ENCODE measurements around the gene CCR8.

Gene CCR8

GRCh38 chr3:39294446-39295183, 34.9 kb upstream of the CCR8 start:
- Histone ChIP-seq H3K4me1 (ENCODE audit: insufficient read depth, insufficient read length) (no peaks in the 10 kb centered on the region), H3K36me3 (ENCODE audit: insufficient read depth, insufficient read length, low read length) (no peaks in the 10 kb centered on the region), H3K4me3 (ENCODE audit: insufficient read length, low read depth) (no peak overlapping the region), H3K27me3 (ENCODE audit: insufficient read depth, insufficient read length) (no peaks in the 10 kb centered on the region), H3K9ac (ENCODE audit: insufficient read length, low read depth) (no peak overlapping the region), H3K9me3 (ENCODE audit: insufficient read depth, low read length) (no peaks in the 10 kb centered on the region)
- TF ChIP-seq SUZ12 (IDR thresholded peaks at IDR 0.05; ENCODE audit: extremely low read depth, insufficient read depth, insufficient read length): no peak
- TF ChIP-seq ZNF274 (IDR thresholded peaks at IDR 0.05; ENCODE audit: low read depth, low read length): no peak
- no peak for TF ChIP-seq YY1 (IDR thresholded peaks at IDR 0.05; ENCODE audit: insufficient read depth, insufficient read length)
- no peak for DNase-seq (ENCODE audit: low read depth, low spot score)

- Histone ChIP-seq H3K9me3 (ENCODE audit: insufficient read depth, low read length) (no peaks in the 10 kb centered on the region), H3K27me3 (ENCODE audit: insufficient read depth, insufficient read length) (no peaks in the 10 kb centered on the region), H3K36me3 (ENCODE audit: insufficient read depth, insufficient read length, low read length) (no peaks in the 10 kb centered on the region), H3K4me3 (ENCODE audit: insufficient read length, low read depth) (no peak overlapping the region), H3K4me1 (ENCODE audit: insufficient read depth, insufficient read length) (no peaks in the 10 kb centered on the region), H3K9ac (ENCODE audit: insufficient read length, low read depth) (no peak overlapping the region)
- TF ChIP-seq ZNF274 (IDR thresholded peaks at IDR 0.05; ENCODE audit: low read depth, low read length) (no peak), SUZ12 (IDR thresholded peaks at IDR 0.05; ENCODE audit: extremely low read depth, insufficient read depth, insufficient read length) (no peak), YY1 (IDR thresholded peaks at IDR 0.05; ENCODE audit: insufficient read depth, insufficient read length) (no peak)
- DNase-seq (ENCODE audit: low read depth, low spot score): no peak
Observed at GRCh38 chr3:39295184-39295775, 34.2 kb upstream of the CCR8 start.

GRCh38 chr3:39296197-39297077, 33.1 kb upstream of the CCR8 start:
- Histone ChIP-seq H3K27me3 (ENCODE audit: insufficient read depth, insufficient read length) (no peaks in the 10 kb centered on the region), H3K9me3 (ENCODE audit: insufficient read depth, low read length) (no peaks in the 10 kb centered on the region), H3K9ac (ENCODE audit: insufficient read length, low read depth) (no peak overlapping the region), H3K4me3 (ENCODE audit: insufficient read length, low read depth) (no peak overlapping the region), H3K36me3 (ENCODE audit: insufficient read depth, insufficient read length, low read length) (no peaks in the 10 kb centered on the region), H3K4me1 (ENCODE audit: insufficient read depth, insufficient read length) (no peaks in the 10 kb centered on the region)
- no peak for TF ChIP-seq SUZ12 (IDR thresholded peaks at IDR 0.05; ENCODE audit: extremely low read depth, insufficient read depth, insufficient read length)
- no peak for TF ChIP-seq YY1 (IDR thresholded peaks at IDR 0.05; ENCODE audit: insufficient read depth, insufficient read length)
- TF ChIP-seq ZNF274 (IDR thresholded peaks at IDR 0.05; ENCODE audit: low read depth, low read length): no peak
- no peak for DNase-seq (ENCODE audit: low read depth, low spot score)

GRCh38 chr3:39299279-39299678, 30.2 kb upstream of the CCR8 start:
- 0 out of 2 replicates have a peak, but pooled peaks cover 11% of the 10 kb centered on the region for H3K9me3 ChIP-seq (ENCODE audit: insufficient read depth, low read length)

GRCh38 chr3:39302178-39302577, 27.3 kb upstream of the CCR8 start:
- TF ChIP-seq YY1 (IDR thresholded peaks at IDR 0.05; ENCODE audit: insufficient read depth, insufficient read length) (no peak), SUZ12 (IDR thresholded peaks at IDR 0.05; ENCODE audit: extremely low read depth, insufficient read depth, insufficient read length) (no peak), ZNF274 (IDR thresholded peaks at IDR 0.05; ENCODE audit: low read depth, low read length) (no peak)
- Histone ChIP-seq H3K27me3 (ENCODE audit: insufficient read depth, insufficient read length) (no peaks in the 10 kb centered on the region), H3K9me3 (ENCODE audit: insufficient read depth, low read length) (peaks cover 19% of the 10 kb centered on the region; the same call in 1 of the 2 replicates)

More at GRCh38 chr3:39299279-39299678, 30.2 kb upstream of the CCR8 start:
- TF ChIP-seq YY1 (IDR thresholded peaks at IDR 0.05; ENCODE audit: insufficient read depth, insufficient read length): no peak
- no peak for TF ChIP-seq ZNF274 (IDR thresholded peaks at IDR 0.05; ENCODE audit: low read depth, low read length)
- no peak for TF ChIP-seq SUZ12 (IDR thresholded peaks at IDR 0.05; ENCODE audit: extremely low read depth, insufficient read depth, insufficient read length)
- DNase-seq (ENCODE audit: low read depth, low spot score): no peak
- Histone ChIP-seq H3K9ac (ENCODE audit: insufficient read length, low read depth) (no peak overlapping the region), H3K4me1 (ENCODE audit: insufficient read depth, insufficient read length) (no peaks in the 10 kb centered on the region), H3K4me3 (ENCODE audit: insufficient read length, low read depth) (no peak overlapping the region), H3K27me3 (ENCODE audit: insufficient read depth, insufficient read length) (no peaks in the 10 kb centered on the region), H3K36me3 (ENCODE audit: insufficient read depth, insufficient read length, low read length) (no peaks in the 10 kb centered on the region)

GRCh38 chr3:39313289-39313688, 16.2 kb upstream of the CCR8 start:
- no peak for DNase-seq (ENCODE audit: low read depth, low spot score)
- no peaks in the 10 kb centered on the region for H3K4me1 ChIP-seq (ENCODE audit: insufficient read depth, insufficient read length)
- no peak overlapping the region for H3K4me3 ChIP-seq (ENCODE audit: insufficient read length, low read depth)
- no peak overlapping the region for H3K9ac ChIP-seq (ENCODE audit: insufficient read length, low read depth)
- H3K36me3 ChIP-seq (ENCODE audit: insufficient read depth, insufficient read length, low read length): no peaks in the 10 kb centered on the region
- TF ChIP-seq ZNF274 (IDR thresholded peaks at IDR 0.05; ENCODE audit: low read depth, low read length) (no peak), YY1 (IDR thresholded peaks at IDR 0.05; ENCODE audit: insufficient read depth, insufficient read length) (no peak), SUZ12 (IDR thresholded peaks at IDR 0.05; ENCODE audit: extremely low read depth, insufficient read depth, insufficient read length) (no peak)
- H3K27me3 ChIP-seq (ENCODE audit: insufficient read depth, insufficient read length): no peaks in the 10 kb centered on the region
- no peaks in the 10 kb centered on the region; the same call in 1 of the 2 replicates for H3K9me3 ChIP-seq (ENCODE audit: insufficient read depth, low read length)

More at GRCh38 chr3:39302178-39302577, 27.3 kb upstream of the CCR8 start:
- no peaks in the 10 kb centered on the region for H3K36me3 ChIP-seq (ENCODE audit: insufficient read depth, insufficient read length, low read length)
- no peak overlapping the region for H3K4me3 ChIP-seq (ENCODE audit: insufficient read length, low read depth)
- H3K9ac ChIP-seq (ENCODE audit: insufficient read length, low read depth): no peak overlapping the region
- no peak for DNase-seq (ENCODE audit: low read depth, low spot score)
- no peaks in the 10 kb centered on the region for H3K4me1 ChIP-seq (ENCODE audit: insufficient read depth, insufficient read length)
